ENCODE results near the gene ZNF552.
"Not testable (repeated sequence)": the region's sequence is repeated elsewhere in the genome, so short reads cannot be mapped to it uniquely, and the experiment has no call there.

The ZNF552 gene

GRCh38 chr19:57829316-57829715 lies 14.6 kb upstream of the ZNF552 start:
- H2AK5ac ChIP-seq (ENCODE audit: low read depth, low read length) = no peak overlapping the region
- H2BK120ac ChIP-seq (ENCODE audit: low read depth, low read length) = no peak overlapping the region
- H3K9ac ChIP-seq (ENCODE audit: low read depth, low read length, poor library complexity) = no peak overlapping the region
- no CpG with 5 or more reads among the region's 5 CpGs for WGBS, 2 donors (ENCODE audit: extremely low coverage in 2 of 2, insufficient read length in 2 of 2, insufficient replicate concordance in 1 of 2)
- no peak overlapping the region for H3K14ac ChIP-seq (ENCODE audit: low read length)
- H3K79me1 ChIP-seq (ENCODE audit: low read depth, low read length) = peaks cover 5% of the 10 kb centered on the region
- no peak overlapping the region for H2BK15ac ChIP-seq (ENCODE audit: low read length)
- H3K36me3 ChIP-seq (replicated peaks in 1 of 2; ENCODE audit: control insufficient read depth in 2 of 2, insufficient read depth in 2 of 2, low read length in 2 of 2) = peaks cover 2 to 43% of the 10 kb centered on the region in 2 donors
- no peak overlapping the region for H2BK5ac ChIP-seq (ENCODE audit: low read length)
- peaks cover 0 to 2% of the 10 kb centered on the region in 2 donors for H3K4me1 ChIP-seq (ENCODE audit: control insufficient read depth in 2 of 2, insufficient read depth in 1 of 2, low read depth in 1 of 2, low read length in 2 of 2)
- H4K8ac ChIP-seq (ENCODE audit: low read depth, low read length) = no peak overlapping the region
- DNase-seq (ENCODE audit: low spot score) = no peak
- no peak overlapping the region for H4K91ac ChIP-seq (ENCODE audit: low read depth, low read length, poor library complexity)
- no peak overlapping the region for H3K18ac ChIP-seq (ENCODE audit: low read length)
- H3K27ac ChIP-seq (replicated peaks; ENCODE audit: low read length) = no peak overlapping the region
- H3K4me2 ChIP-seq (ENCODE audit: insufficient read depth, low read length, poor library complexity, severe bottlenecking) = no peak overlapping the region
- H2AFZ ChIP-seq (ENCODE audit: low read length) = no peak overlapping the region
- H3K4ac ChIP-seq (ENCODE audit: low read length) = no peak overlapping the region
- H3K4me3 ChIP-seq (ENCODE audit: low read length in 2 of 2) = no peak overlapping the region
- H2BK12ac ChIP-seq (ENCODE audit: low read length) = no peak overlapping the region
- peaks cover 0 to 7% of the 10 kb centered on the region in 2 donors for H3K9me3 ChIP-seq (replicated peaks in 1 of 2; ENCODE audit: control insufficient read depth in 2 of 2, insufficient read depth in 1 of 2, low read depth in 1 of 2, low read length in 2 of 2)
- H3K23ac ChIP-seq (ENCODE audit: low read depth, low read length, poor library complexity) = no peak overlapping the region
- H3K27me3 ChIP-seq (ENCODE audit: control insufficient read depth in 3 of 3, insufficient read depth in 3 of 3, low read depth in 1 of 3, low read length in 3 of 3) = no peaks in the 10 kb centered on the region

GRCh38 chr19:57825511-57825910 lies 10.8 kb upstream of the ZNF552 start:
- H2AFZ ChIP-seq (ENCODE audit: low read length) = no peak overlapping the region
- H2BK12ac ChIP-seq (ENCODE audit: low read length) = no peak overlapping the region
- H4K91ac ChIP-seq (ENCODE audit: low read depth, low read length, poor library complexity) = no peak overlapping the region
- H4K8ac ChIP-seq (ENCODE audit: low read depth, low read length) = no peak overlapping the region
- peaks cover 2 to 61% of the 10 kb centered on the region in 2 donors for H3K36me3 ChIP-seq (replicated peaks in 1 of 2; ENCODE audit: control insufficient read depth in 2 of 2, insufficient read depth in 2 of 2, low read length in 2 of 2)
- H3K14ac ChIP-seq (ENCODE audit: low read length) = no peak overlapping the region
- no peak overlapping the region for H3K27ac ChIP-seq (replicated peaks; ENCODE audit: low read length)
- H3K18ac ChIP-seq (ENCODE audit: low read length) = no peak overlapping the region
- H3K27me3 ChIP-seq (ENCODE audit: control insufficient read depth in 3 of 3, insufficient read depth in 3 of 3, low read depth in 1 of 3, low read length in 3 of 3) = no peaks in the 10 kb centered on the region
- no peak overlapping the region for H3K23ac ChIP-seq (ENCODE audit: low read depth, low read length, poor library complexity)
- H2BK5ac ChIP-seq (ENCODE audit: low read length) = no peak overlapping the region
- no peak overlapping the region for H2BK120ac ChIP-seq (ENCODE audit: low read depth, low read length)
- no CpG with 5 or more reads among the region's 6 CpGs for WGBS, 2 donors (ENCODE audit: extremely low coverage in 2 of 2, insufficient read length in 2 of 2, insufficient replicate concordance in 1 of 2)
- H3K4me1 ChIP-seq (ENCODE audit: control insufficient read depth in 2 of 2, insufficient read depth in 1 of 2, low read depth in 1 of 2, low read length in 2 of 2) = peaks cover 0 to 4% of the 10 kb centered on the region in 2 donors
- H3K9ac ChIP-seq (ENCODE audit: low read depth, low read length, poor library complexity) = no peak overlapping the region
- no peak overlapping the region for H2AK5ac ChIP-seq (ENCODE audit: low read depth, low read length)
- no peak overlapping the region for H3K4ac ChIP-seq (ENCODE audit: low read length)
- H2BK15ac ChIP-seq (ENCODE audit: low read length) = no peak overlapping the region
- peaks cover 0 to 7% of the 10 kb centered on the region in 2 donors for H3K9me3 ChIP-seq (replicated peaks in 1 of 2; ENCODE audit: control insufficient read depth in 2 of 2, insufficient read depth in 1 of 2, low read depth in 1 of 2, low read length in 2 of 2)
- no peak overlapping the region for H3K4me3 ChIP-seq (ENCODE audit: low read length in 2 of 2)
- H3K79me1 ChIP-seq (ENCODE audit: low read depth, low read length) = peaks cover 6% of the 10 kb centered on the region
- no peak for DNase-seq (ENCODE audit: low spot score)
- H3K4me2 ChIP-seq (ENCODE audit: insufficient read depth, low read length, poor library complexity, severe bottlenecking) = no peak overlapping the region

- not testable (repeated sequence) for H2BK5ac ChIP-seq (ENCODE audit: low read length); H2BK15ac ChIP-seq (ENCODE audit: low read length); H3K4me3 ChIP-seq (ENCODE audit: low read length in 2 of 2); H3K18ac ChIP-seq (ENCODE audit: low read length); H4K8ac ChIP-seq (ENCODE audit: low read depth, low read length); H3K4me1 ChIP-seq (ENCODE audit: control insufficient read depth in 2 of 2, insufficient read depth in 1 of 2, low read depth in 1 of 2, low read length in 2 of 2); H4K91ac ChIP-seq (ENCODE audit: low read depth, low read length, poor library complexity); DNase-seq (ENCODE audit: low spot score); H3K9ac ChIP-seq (ENCODE audit: low read depth, low read length, poor library complexity); H2AK5ac ChIP-seq (ENCODE audit: low read depth, low read length); H3K14ac ChIP-seq (ENCODE audit: low read length); H2AFZ ChIP-seq (ENCODE audit: low read length); H3K23ac ChIP-seq (ENCODE audit: low read depth, low read length, poor library complexity); H3K27ac ChIP-seq (replicated peaks; ENCODE audit: low read length); H2BK12ac ChIP-seq (ENCODE audit: low read length); H2BK120ac ChIP-seq (ENCODE audit: low read depth, low read length); H3K79me1 ChIP-seq (ENCODE audit: low read depth, low read length); H3K9me3 ChIP-seq (replicated peaks in 1 of 2; ENCODE audit: control insufficient read depth in 2 of 2, insufficient read depth in 1 of 2, low read depth in 1 of 2, low read length in 2 of 2); H3K4ac ChIP-seq (ENCODE audit: low read length); H3K4me2 ChIP-seq (ENCODE audit: insufficient read depth, low read length, poor library complexity, severe bottlenecking); H3K27me3 ChIP-seq (ENCODE audit: control insufficient read depth in 3 of 3, insufficient read depth in 3 of 3, low read depth in 1 of 3, low read length in 3 of 3)
- WGBS, 2 donors (ENCODE audit: extremely low coverage in 2 of 2, insufficient read length in 2 of 2, insufficient replicate concordance in 1 of 2) = no CpG with 5 or more reads among the region's 4 CpGs
- peaks cover 2 to 64% of the 10 kb centered on the region in 2 donors for H3K36me3 ChIP-seq (replicated peaks in 1 of 2; ENCODE audit: control insufficient read depth in 2 of 2, insufficient read depth in 2 of 2, low read length in 2 of 2)
These were observed 8.9 kb upstream of the ZNF552 start for GRCh38 chr19:57823608-57824007.

GRCh38 chr19:57823155-57823554 lies 8.4 kb upstream of the ZNF552 start:
- WGBS, 2 donors (ENCODE audit: extremely low coverage in 2 of 2, insufficient read length in 2 of 2, insufficient replicate concordance in 1 of 2) = no CpG with 5 or more reads among the region's 2 CpGs

More at GRCh38 chr19:57823155-57823554, 8.4 kb upstream of the ZNF552 start:
- not testable (repeated sequence) for H2BK12ac ChIP-seq (ENCODE audit: low read length); H3K79me1 ChIP-seq (ENCODE audit: low read depth, low read length); H3K4me1 ChIP-seq (ENCODE audit: control insufficient read depth in 2 of 2, insufficient read depth in 1 of 2, low read depth in 1 of 2, low read length in 2 of 2); H2BK15ac ChIP-seq (ENCODE audit: low read length); H3K27ac ChIP-seq (replicated peaks; ENCODE audit: low read length); H3K4ac ChIP-seq (ENCODE audit: low read length); H3K4me3 ChIP-seq (ENCODE audit: low read length in 2 of 2); H2BK120ac ChIP-seq (ENCODE audit: low read depth, low read length); H3K9me3 ChIP-seq (replicated peaks in 1 of 2; ENCODE audit: control insufficient read depth in 2 of 2, insufficient read depth in 1 of 2, low read depth in 1 of 2, low read length in 2 of 2); H3K14ac ChIP-seq (ENCODE audit: low read length); H2AFZ ChIP-seq (ENCODE audit: low read length); DNase-seq (ENCODE audit: low spot score); H3K23ac ChIP-seq (ENCODE audit: low read depth, low read length, poor library complexity); H3K9ac ChIP-seq (ENCODE audit: low read depth, low read length, poor library complexity); H3K27me3 ChIP-seq (ENCODE audit: control insufficient read depth in 3 of 3, insufficient read depth in 3 of 3, low read depth in 1 of 3, low read length in 3 of 3); H4K8ac ChIP-seq (ENCODE audit: low read depth, low read length); H4K91ac ChIP-seq (ENCODE audit: low read depth, low read length, poor library complexity); H2AK5ac ChIP-seq (ENCODE audit: low read depth, low read length); H3K18ac ChIP-seq (ENCODE audit: low read length); H2BK5ac ChIP-seq (ENCODE audit: low read length); H3K4me2 ChIP-seq (ENCODE audit: insufficient read depth, low read length, poor library complexity, severe bottlenecking)
- peaks cover 2 to 64% of the 10 kb centered on the region in 2 donors for H3K36me3 ChIP-seq (replicated peaks in 1 of 2; ENCODE audit: control insufficient read depth in 2 of 2, insufficient read depth in 2 of 2, low read length in 2 of 2)
